BJ (cell line): ENCODE data around the gene STXBP3. TPM values are rescaled to one million over a fixed set of nuclear protein-coding genes. Genes with fewer than 3 reads are reported as not detected.

Experiments
- CTCF ChIA-PET: fragments of 350-600 bp; formaldehyde crosslinking; extraction: SDS; loops from one replicate; lab custom pipeline; 2021; ENCODE audit warnings: antibody characterized with exemption, inconsistent platforms; lab: Yijun Ruan, JAX
- POLR2A ChIA-PET: fragments of 300-600 bp; sonication (Branson Sonifier 250); formaldehyde crosslinking; extraction: SDS; loops from one replicate; lab custom pipeline; 2021; ENCODE audit warnings: antibody characterized with exemption; lab: Charles Lee
- DNase-seq: peaks from one replicate; pipeline ENCODE4 v3.0.0-alpha.2; 2011; ENCODE audit warnings: low read depth
- H3K27me3 ChIP-seq: 2 replicates; pipeline ENCODE4 v1.6.0; 2011; ENCODE audit warnings: low read length; ENCODE audit not compliant: control insufficient read depth, insufficient read depth
- H3K36me3 ChIP-seq: 2 replicates; pipeline ENCODE4 v1.5.1; 2011; ENCODE audit warnings: low read length; ENCODE audit not compliant: control insufficient read depth, insufficient read depth
- H3K4me3 ChIP-seq: 2 replicates; pipeline ENCODE4 v1.5.1; 2011; ENCODE audit warnings: low read depth, mild to moderate bottlenecking, control low read depth, low read length
- CTCF ChIP-seq: IDR thresholded peaks from 2 replicates; pipeline ENCODE4 v1.5.1; 2011; ENCODE audit warnings: low read depth, mild to moderate bottlenecking, control low read depth, inconsistent platforms, low read length, moderate library complexity; ENCODE audit not compliant: insufficient read depth
- polyA plus RNA-seq: library from polyadenylated mRNA; depleted of rRNA; stranded (reverse); fragments of >200 nt; gene quantifications from 2 replicates; pipeline ENCODE4 v1.2.3, GENCODE V29; 2011

STXBP3 gene
- polyA plus RNA-seq, 1 experiment = 10.8 TPM

DNA sequence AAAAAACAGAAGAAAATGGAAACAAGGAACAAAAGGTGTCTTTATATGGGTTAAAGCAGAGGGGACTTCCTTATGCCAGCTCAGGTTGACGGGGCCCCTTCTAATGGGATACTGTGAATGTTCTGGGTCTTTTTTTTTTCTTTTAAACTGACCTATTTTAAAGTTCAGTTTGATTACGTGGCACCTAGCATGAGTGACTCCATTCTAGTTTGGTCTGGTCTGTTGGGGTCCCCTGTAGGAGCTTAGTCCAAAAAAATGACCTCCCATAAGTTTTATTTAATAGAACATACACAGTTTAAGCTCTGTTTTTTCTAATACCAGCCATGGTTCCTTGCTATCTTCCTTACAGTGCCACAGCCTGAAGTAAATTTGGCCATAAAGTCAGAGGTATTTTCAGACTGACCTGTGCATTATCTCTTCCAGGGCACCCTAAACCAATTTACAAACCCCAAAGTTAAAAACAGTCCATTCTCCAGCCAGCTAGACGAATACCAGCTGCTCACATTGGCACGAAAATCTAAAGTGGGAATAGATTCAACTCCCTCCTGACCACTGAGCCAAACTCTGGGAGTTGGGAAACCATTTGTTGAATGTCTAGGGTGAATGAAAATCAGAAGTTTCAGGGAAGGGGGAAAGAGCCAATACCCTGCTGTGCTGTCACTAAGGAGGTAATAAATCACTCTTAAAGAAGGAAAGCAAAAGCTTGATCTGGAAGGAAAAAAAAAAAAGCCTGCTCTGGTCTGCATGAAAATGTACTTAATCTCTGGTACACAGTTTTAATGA lies 68.1 kb downstream of the STXBP3 start:
- Histone ChIP-seq H3K36me3 (peaks cover 2% of the 10 kb centered on the region; the same call in 1 of the 2 replicates), H3K4me3 (no peak overlapping the region), H3K27me3 (no peaks in the 10 kb centered on the region)
- ChIA-PET CTCF (interaction anchor here (1.0 to 1.5 kb wide), 3 partner anchors 10 to 84 kb away, joined by 3 read pairs; no protein-coding TSS in a partner anchor), POLR2A (no interaction called here)
- no peak for DNase-seq
- no peak for TF ChIP-seq CTCF

DNA sequence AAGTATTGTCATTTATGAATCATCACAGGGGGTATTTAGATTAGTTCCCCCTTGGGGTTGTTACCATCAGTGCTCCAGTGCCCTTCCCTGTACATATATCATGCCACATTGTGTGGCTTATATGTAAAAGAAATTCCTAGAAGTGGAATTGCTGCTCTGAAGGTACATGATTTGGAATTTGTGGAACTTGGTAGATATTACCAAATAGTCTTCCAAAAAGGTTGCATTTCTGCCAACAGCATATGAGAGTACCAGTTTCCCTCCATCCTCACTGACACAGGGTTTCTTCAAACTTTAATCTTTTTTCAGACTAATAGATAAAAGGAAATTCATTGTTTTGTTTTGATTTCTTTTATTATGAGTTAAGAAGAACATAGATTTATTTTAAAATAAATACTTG lies 69.1 kb downstream of the STXBP3 start:
- no peaks in the 10 kb centered on the region for H3K27me3 ChIP-seq
- H3K4me3 ChIP-seq = no peak overlapping the region
- no peak for DNase-seq
- POLR2A ChIA-PET = no interaction called here
- H3K36me3 ChIP-seq = no peaks in the 10 kb centered on the region
- no peak for TF ChIP-seq CTCF
- CTCF ChIA-PET = no interaction called here

- Histone ChIP-seq H3K27me3 (no peaks in the 10 kb centered on the region), H3K4me3 (peak overlapping the region; percentile 13; the same call in 1 of the 2 replicates), H3K36me3 (no peaks in the 10 kb centered on the region)
- peak; percentile 88 for DNase-seq
- TF ChIP-seq CTCF = no peak
- CTCF ChIA-PET = interaction anchor here (1.0 to 2.2 kb wide), 3 partner anchors 9 to 82 kb away, joined by 4 to 29 read pairs (median 11); no protein-coding TSS in a partner anchor
- POLR2A ChIA-PET = interaction anchor here (0.5 to 0.6 kb wide), 3 partner anchors 57 to 346 kb away, joined by 3 to 6 read pairs (median 3); no protein-coding TSS in a partner anchor
Observed at GRCh38 chr1:108816049-108816893, 69.8 kb downstream of the STXBP3 start.

GRCh38 chr1:108817016-108817415 lies 70.5 kb downstream of the STXBP3 start:
- ChIA-PET POLR2A (interaction anchor here (0.5 to 0.6 kb wide), 2 partner anchors 57 to 222 kb away, joined by 3 to 6 read pairs; no protein-coding TSS in a partner anchor), CTCF (interaction anchor here (1.0 to 2.2 kb wide), 3 partner anchors 8 to 81 kb away, joined by 4 to 29 read pairs (median 11); no protein-coding TSS in a partner anchor)
- Histone ChIP-seq H3K36me3 (no peaks in the 10 kb centered on the region), H3K27me3 (no peaks in the 10 kb centered on the region), H3K4me3 (no peak overlapping the region)
- peak; percentile 51 for DNase-seq
- no peak for TF ChIP-seq CTCF

- CTCF ChIA-PET = interaction anchor here (1.0 to 2.2 kb wide), 2 partner anchors 11 to 80 kb away, joined by 3 to 29 read pairs; no protein-coding TSS in a partner anchor
Observed at GRCh38 chr1:108817811-108818210, 71.3 kb downstream of the STXBP3 start.

More at GRCh38 chr1:108817811-108818210, 71.3 kb downstream of the STXBP3 start:
- Histone ChIP-seq H3K27me3 (no peaks in the 10 kb centered on the region), H3K4me3 (no peak overlapping the region), H3K36me3 (no peaks in the 10 kb centered on the region)
- no peak for TF ChIP-seq CTCF
- no peak for DNase-seq
- POLR2A ChIA-PET = no interaction called here
